Adrenal gland (tissue), 5 donors: ENCODE data around the gene HMGB1.

Experiments
- POLR2A ChIP-seq, 2 donors: fragments of 450-650 bp; IDR thresholded peaks; one replicate each; pipeline ENCODE4 v1.6.1; 2017; ENCODE audit warnings: antibody characterized with exemption in 2 of 2, mild to moderate bottlenecking in 2 of 2, moderate library complexity in 1 of 2
- TF ChIP-seq, protein P1 (sequence below), 6 experiments: fragments of 450-650 bp in 4 of 6; fragments of 200-600 bp in 2 of 6; sonication (generic) in 1 of 6; IDR thresholded peaks; 1 replicate in 5 of 6; 2 replicates in 1 of 6; pipeline versions ENCODE4 v1.5.1 to v1.8.0; 2016 to 2021; ENCODE audit warnings: antibody characterized with exemption in 6 of 6, mild to moderate bottlenecking in 2 of 6, moderate library complexity in 1 of 6
- donor health status: DM: no; HTN: no; CAD: no.

DNA sequence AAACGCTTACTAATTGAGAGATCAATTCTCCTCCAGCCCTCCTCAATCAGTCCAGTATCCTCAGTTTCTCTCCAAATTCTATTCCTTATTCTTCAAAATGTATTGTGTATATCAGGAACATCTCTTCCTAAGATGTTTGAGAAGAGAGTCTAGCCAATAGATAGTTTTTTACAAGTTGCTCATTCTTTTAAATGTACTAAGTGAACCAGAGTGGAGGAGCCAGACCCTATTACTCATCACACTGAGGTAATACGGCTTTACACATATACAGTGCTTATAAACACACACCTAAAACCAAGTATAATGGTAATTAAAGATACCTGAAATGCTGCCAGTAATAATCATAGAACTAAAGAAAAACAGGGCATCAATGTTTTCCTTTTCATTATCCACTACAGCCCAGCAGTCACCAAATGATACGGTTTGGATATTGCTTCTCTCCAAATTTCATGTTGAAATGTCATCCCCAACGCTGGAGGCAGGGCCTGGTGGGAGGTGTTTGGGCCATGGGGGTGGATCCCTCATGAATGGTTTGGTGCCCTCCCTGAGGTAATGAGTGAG, 45.2 kb upstream of the HMGB1 start:
- TF ChIP-seq, protein P1, sequence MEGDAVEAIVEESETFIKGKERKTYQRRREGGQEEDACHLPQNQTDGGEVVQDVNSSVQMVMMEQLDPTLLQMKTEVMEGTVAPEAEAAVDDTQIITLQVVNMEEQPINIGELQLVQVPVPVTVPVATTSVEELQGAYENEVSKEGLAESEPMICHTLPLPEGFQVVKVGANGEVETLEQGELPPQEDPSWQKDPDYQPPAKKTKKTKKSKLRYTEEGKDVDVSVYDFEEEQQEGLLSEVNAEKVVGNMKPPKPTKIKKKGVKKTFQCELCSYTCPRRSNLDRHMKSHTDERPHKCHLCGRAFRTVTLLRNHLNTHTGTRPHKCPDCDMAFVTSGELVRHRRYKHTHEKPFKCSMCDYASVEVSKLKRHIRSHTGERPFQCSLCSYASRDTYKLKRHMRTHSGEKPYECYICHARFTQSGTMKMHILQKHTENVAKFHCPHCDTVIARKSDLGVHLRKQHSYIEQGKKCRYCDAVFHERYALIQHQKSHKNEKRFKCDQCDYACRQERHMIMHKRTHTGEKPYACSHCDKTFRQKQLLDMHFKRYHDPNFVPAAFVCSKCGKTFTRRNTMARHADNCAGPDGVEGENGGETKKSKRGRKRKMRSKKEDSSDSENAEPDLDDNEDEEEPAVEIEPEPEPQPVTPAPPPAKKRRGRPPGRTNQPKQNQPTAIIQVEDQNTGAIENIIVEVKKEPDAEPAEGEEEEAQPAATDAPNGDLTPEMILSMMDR (IDR thresholded peaks at IDR 0.05), result no peak
- TF ChIP-seq POLR2A (IDR thresholded peaks at IDR 0.05), result no peak
